BLaER1 treated with 17β-estradiol and CSF1 and Interleukin-3, amounts not matched to agents 10 nM and 100 nM (cell line): ENCODE measurements around the gene ISCA1.

Source experiments
- H3K27ac ChIP-seq, 11 experiments: shearing (Covaris generic); formaldehyde crosslinking; 2 replicates each; pipeline ENCODE4 v1.8.1; 2022
- H3K27me3 ChIP-seq, 11 experiments: shearing (Covaris generic); formaldehyde crosslinking; 2 replicates each; pipeline ENCODE4 v1.8.1; 2022
- H3K36me3 ChIP-seq, 11 experiments: shearing (Covaris generic); formaldehyde crosslinking; 2 replicates each; pipeline ENCODE4 v1.8.1; 2022
- H3K4me1 ChIP-seq, 10 experiments: shearing (Covaris generic); formaldehyde crosslinking; 2 replicates each; pipeline ENCODE4 v1.8.1; 2022
- H3K4me2 ChIP-seq, 11 experiments: shearing (Covaris generic); formaldehyde crosslinking; 2 replicates each; pipeline ENCODE4 v1.8.1; 2022
- H3K4me3 ChIP-seq, 10 experiments: shearing (Covaris generic); formaldehyde crosslinking; 2 replicates each; pipeline ENCODE4 v1.8.1; 2022
- H3K9ac ChIP-seq, 11 experiments: shearing (Covaris generic); formaldehyde crosslinking; 2 replicates each; pipeline ENCODE4 v1.8.1; 2022
- H3K9me3 ChIP-seq, 11 experiments: shearing (Covaris generic); formaldehyde crosslinking; replicated peaks in 1 of 11; 2 replicates each; pipeline ENCODE4 v1.8.1; 2022
- H4K20me1 ChIP-seq, 11 experiments: shearing (Covaris generic); formaldehyde crosslinking; 2 replicates each; pipeline ENCODE4 v1.8.1; 2022
- Cebpa-rat ChIP-seq, 11 experiments: shearing (Covaris generic); IDR thresholded peaks; 2 replicates each; pipeline ENCODE4 v1.8.1; 2022

ISCA1 gene

GRCh38 chr9:86280580-86280979 lies 1.8 kb downstream of the ISCA1 start:
- Histone ChIP-seq H3K27ac (peak overlapping the region in 3 of 11 experiments; percentile 91 to 94 (median 94); a peak in 1 of 22 replicates), H3K4me3 (peak overlapping the region; percentile 72 to 95 (median 84); a peak in 15 of 20 replicates), H3K4me1 (peaks cover 24 to 63% (median 42%) of the 10 kb centered on the region in 10 experiments), H3K4me2 (peak overlapping the region; percentile 81 to 94 (median 88)), H3K9me3 (no peaks in the 10 kb centered on the region), H4K20me1 (peaks cover 29 to 78% (median 55%) of the 10 kb centered on the region in 11 experiments; a peak in 21 of 22 replicates), H3K36me3 (peaks cover 8 to 43% (median 17%) of the 10 kb centered on the region in 11 experiments; a peak in 17 of 22 replicates), H3K27me3 (no peaks in the 10 kb centered on the region), H3K9ac (peak overlapping the region in 10 of 11 experiments; percentile 91 to 97 (median 94); a peak in 18 of 22 replicates)
- no peak for TF ChIP-seq Cebpa-rat (IDR thresholded peaks at IDR 0.05)

- no peak for TF ChIP-seq Cebpa-rat (IDR thresholded peaks at IDR 0.05)
- no peak overlapping the region for H3K9ac ChIP-seq
- H3K27ac ChIP-seq: no peak overlapping the region
- H3K9me3 ChIP-seq: no peaks in the 10 kb centered on the region
- H3K27me3 ChIP-seq: no peaks in the 10 kb centered on the region
- peaks cover 36 to 77% (median 63%) of the 10 kb centered on the region in 11 experiments; a peak in 21 of 22 replicates for H4K20me1 ChIP-seq
- H3K4me3 ChIP-seq: no peak overlapping the region
- H3K36me3 ChIP-seq: peaks cover 9 to 51% (median 18%) of the 10 kb centered on the region in 11 experiments; a peak in 18 of 22 replicates
- H3K4me2 ChIP-seq: peak overlapping the region; percentile 81 to 94 (median 88); a peak in 21 of 22 replicates
- H3K4me1 ChIP-seq: peaks cover 24 to 56% (median 42%) of the 10 kb centered on the region in 10 experiments
Observed at GRCh38 chr9:86279839-86280238, 2.5 kb downstream of the ISCA1 start.

- Histone ChIP-seq H3K36me3 (peaks cover 31 to 78% (median 40%) of the 10 kb centered on the region in 11 experiments), H3K4me3 (no peak overlapping the region), H3K27me3 (no peaks in the 10 kb centered on the region), H3K4me2 (peak overlapping the region in 8 of 11 experiments; percentile 1 to 36 (median 20); a peak in 8 of 22 replicates), H3K27ac (no peak overlapping the region), H3K4me1 (peaks cover 17 to 41% (median 32%) of the 10 kb centered on the region in 10 experiments), H3K9me3 (peaks cover 0 to 3% (median 0%) of the 10 kb centered on the region in 11 experiments; a peak in 5 of 22 replicates), H3K9ac (no peak overlapping the region; a peak in 1 of 22 replicates), H4K20me1 (peaks cover 43 to 84% (median 73%) of the 10 kb centered on the region in 11 experiments; a peak in 21 of 22 replicates)
- no peak for TF ChIP-seq Cebpa-rat (IDR thresholded peaks at IDR 0.05)
Observed at GRCh38 chr9:86277072-86277471, 5.3 kb downstream of the ISCA1 start.

- TF ChIP-seq Cebpa-rat (IDR thresholded peaks at IDR 0.05): no peak
- Histone ChIP-seq H3K9me3 (peaks cover 7 to 15% (median 9%) of the 10 kb centered on the region in 11 experiments; a peak in 20 of 22 replicates), H3K4me3 (no peak overlapping the region), H3K36me3 (peaks cover 42 to 89% (median 51%) of the 10 kb centered on the region in 11 experiments), H3K27me3 (no peaks in the 10 kb centered on the region), H3K4me1 (peaks cover 13 to 37% (median 29%) of the 10 kb centered on the region in 10 experiments), H3K4me2 (no peak overlapping the region), H3K9ac (peak overlapping the region in 1 of 11 experiments; percentile 36; a peak in 1 of 22 replicates), H3K27ac (no peak overlapping the region), H4K20me1 (peaks cover 43 to 81% (median 69%) of the 10 kb centered on the region in 11 experiments; a peak in 21 of 22 replicates)
Observed at GRCh38 chr9:86275962-86276361, 6.4 kb downstream of the ISCA1 start.

GRCh38 chr9:86274821-86275643 lies 7.3 kb downstream of the ISCA1 start:
- H3K4me3 ChIP-seq: no peak overlapping the region
- no peak overlapping the region for H3K9ac ChIP-seq
- H3K27me3 ChIP-seq: no peaks in the 10 kb centered on the region
- H4K20me1 ChIP-seq: peaks cover 43 to 72% (median 60%) of the 10 kb centered on the region in 11 experiments; a peak in 21 of 22 replicates
- no peak for TF ChIP-seq Cebpa-rat (IDR thresholded peaks at IDR 0.05)
- H3K27ac ChIP-seq: no peak overlapping the region
- peaks cover 42 to 91% (median 52%) of the 10 kb centered on the region in 11 experiments for H3K36me3 ChIP-seq
- H3K4me2 ChIP-seq: no peak overlapping the region
- H3K4me1 ChIP-seq: peaks cover 4 to 28% (median 20%) of the 10 kb centered on the region in 10 experiments
- peaks cover 8 to 15% (median 10%) of the 10 kb centered on the region in 11 experiments; a peak in 20 of 22 replicates for H3K9me3 ChIP-seq

- Histone ChIP-seq H3K4me1 (peaks cover 0 to 6% (median 3%) of the 10 kb centered on the region in 10 experiments; a peak in 14 of 20 replicates), H3K9ac (no peak overlapping the region), H3K4me2 (no peak overlapping the region), H4K20me1 (peaks cover 30 to 61% (median 40%) of the 10 kb centered on the region in 11 experiments; a peak in 21 of 22 replicates), H3K27me3 (no peaks in the 10 kb centered on the region), H3K4me3 (no peak overlapping the region), H3K36me3 (peaks cover 46 to 81% (median 56%) of the 10 kb centered on the region in 11 experiments), H3K9me3 (peaks cover 8 to 15% (median 10%) of the 10 kb centered on the region in 11 experiments; a peak in 20 of 22 replicates), H3K27ac (no peak overlapping the region)
- no peak for TF ChIP-seq Cebpa-rat (IDR thresholded peaks at IDR 0.05)
Observed at GRCh38 chr9:86272221-86272620, 10.1 kb downstream of the ISCA1 start.

- H3K36me3 ChIP-seq: peaks cover 44 to 86% (median 70%) of the 10 kb centered on the region in 11 experiments
- no peak overlapping the region for H3K4me3 ChIP-seq
- no peaks in the 10 kb centered on the region for H3K4me1 ChIP-seq
- no peak overlapping the region for H3K9ac ChIP-seq
- H3K27ac ChIP-seq: no peak overlapping the region
- TF ChIP-seq Cebpa-rat (IDR thresholded peaks at IDR 0.05): no peak
- peaks cover 0 to 42% (median 11%) of the 10 kb centered on the region in 11 experiments; a peak in 11 of 22 replicates for H4K20me1 ChIP-seq
- H3K9me3 ChIP-seq: no peaks in the 10 kb centered on the region
- H3K4me2 ChIP-seq: no peak overlapping the region
- no peaks in the 10 kb centered on the region for H3K27me3 ChIP-seq
Observed at GRCh38 chr9:86263876-86264275, 18.5 kb downstream of the ISCA1 start.

GRCh38 chr9:86262492-86262891 lies 19.8 kb downstream of the ISCA1 start:
- peaks cover 32 to 72% (median 57%) of the 10 kb centered on the region in 11 experiments for H3K36me3 ChIP-seq
- no peaks in the 10 kb centered on the region for H3K4me1 ChIP-seq
- no peak overlapping the region for H3K27ac ChIP-seq
- no peak overlapping the region for H3K4me3 ChIP-seq
- no peak overlapping the region for H3K9ac ChIP-seq
- no peak for TF ChIP-seq Cebpa-rat (IDR thresholded peaks at IDR 0.05)
- H3K9me3 ChIP-seq: no peaks in the 10 kb centered on the region
- H3K27me3 ChIP-seq: no peaks in the 10 kb centered on the region
- H4K20me1 ChIP-seq: peaks cover 0 to 28% (median 10%) of the 10 kb centered on the region in 11 experiments; a peak in 10 of 22 replicates
- no peak overlapping the region for H3K4me2 ChIP-seq

GRCh38 chr9:86259557-86259956 lies 22.8 kb downstream of the ISCA1 start, which contains the start of gene C9orf153:
Gene C9orf153 (minus strand): TSS chr9:86259657. CDS start chr9:86229603, 30,054 bp downstream.
- no peak for TF ChIP-seq Cebpa-rat (IDR thresholded peaks at IDR 0.05)
- no peak within 1 kb of the TSS for H3K27ac ChIP-seq
- H3K27me3 ChIP-seq: no peaks in the 10 kb centered on the region
- H3K4me3 ChIP-seq: no peak within 1 kb of the TSS
- 0 out of 22 replicates have a peak, but pooled peaks cover 0 to 7% (median 0%) of the 10 kb centered on the region in 11 experiments for H4K20me1 ChIP-seq
- peaks cover 24 to 43% (median 31%) of the 10 kb centered on the region in 11 experiments for H3K36me3 ChIP-seq
- no peak within 1 kb of the TSS for H3K9ac ChIP-seq
- H3K9me3 ChIP-seq: peaks cover 0 to 4% (median 0%) of the 10 kb centered on the region in 11 experiments; a peak in 5 of 22 replicates
- no peak within 1 kb of the TSS for H3K4me2 ChIP-seq
- H3K4me1 ChIP-seq: no peaks in the 10 kb centered on the region
